ENCODE data around the gene FOXL1.

DNA sequence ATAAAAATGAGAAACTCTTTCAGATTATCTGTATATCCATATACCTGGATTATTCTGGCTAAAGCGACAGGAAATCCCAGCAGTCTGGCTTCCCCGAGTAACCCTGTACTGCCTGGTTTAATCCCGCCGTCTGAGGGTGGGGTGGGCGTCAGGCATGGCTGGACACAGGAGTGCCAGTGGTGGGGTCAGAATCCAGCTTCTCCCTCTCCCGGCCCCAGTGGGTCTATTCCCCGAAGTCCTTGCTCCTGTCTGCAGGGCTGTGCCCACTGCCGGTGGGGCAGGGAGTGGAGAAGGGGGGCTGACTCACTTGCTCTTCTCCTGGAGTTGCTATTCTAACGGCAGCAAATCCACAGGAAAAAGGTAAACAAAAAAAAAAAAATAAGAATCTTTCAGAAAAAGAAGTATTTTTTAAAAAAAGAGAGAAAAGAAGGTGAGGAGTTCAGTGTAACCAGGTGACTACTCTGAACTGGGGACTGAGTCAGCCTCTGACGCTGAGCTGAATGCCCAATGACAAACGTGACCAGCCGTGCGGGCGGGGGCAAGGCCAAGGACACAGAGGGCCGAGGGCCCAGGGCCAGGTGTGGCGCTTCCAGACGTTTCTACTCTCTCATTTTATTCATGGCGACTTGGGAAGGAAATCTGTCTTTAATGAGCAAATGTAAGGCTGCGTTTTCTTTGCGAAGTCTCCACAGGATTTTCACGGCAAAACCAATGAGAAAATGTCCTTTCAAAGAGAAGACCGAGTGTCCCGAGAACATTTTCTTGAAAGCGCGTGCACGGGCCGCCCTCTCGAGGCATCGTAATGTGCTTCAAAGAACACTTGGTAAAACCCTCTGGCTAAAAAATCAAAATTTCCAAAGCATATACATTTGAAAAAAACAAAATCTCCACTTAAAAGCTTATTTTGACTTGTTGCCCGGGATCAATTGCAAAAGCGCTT, 47.8 kb upstream of the FOXL1 start:
- TF ChIP-seq, protein P1, sequence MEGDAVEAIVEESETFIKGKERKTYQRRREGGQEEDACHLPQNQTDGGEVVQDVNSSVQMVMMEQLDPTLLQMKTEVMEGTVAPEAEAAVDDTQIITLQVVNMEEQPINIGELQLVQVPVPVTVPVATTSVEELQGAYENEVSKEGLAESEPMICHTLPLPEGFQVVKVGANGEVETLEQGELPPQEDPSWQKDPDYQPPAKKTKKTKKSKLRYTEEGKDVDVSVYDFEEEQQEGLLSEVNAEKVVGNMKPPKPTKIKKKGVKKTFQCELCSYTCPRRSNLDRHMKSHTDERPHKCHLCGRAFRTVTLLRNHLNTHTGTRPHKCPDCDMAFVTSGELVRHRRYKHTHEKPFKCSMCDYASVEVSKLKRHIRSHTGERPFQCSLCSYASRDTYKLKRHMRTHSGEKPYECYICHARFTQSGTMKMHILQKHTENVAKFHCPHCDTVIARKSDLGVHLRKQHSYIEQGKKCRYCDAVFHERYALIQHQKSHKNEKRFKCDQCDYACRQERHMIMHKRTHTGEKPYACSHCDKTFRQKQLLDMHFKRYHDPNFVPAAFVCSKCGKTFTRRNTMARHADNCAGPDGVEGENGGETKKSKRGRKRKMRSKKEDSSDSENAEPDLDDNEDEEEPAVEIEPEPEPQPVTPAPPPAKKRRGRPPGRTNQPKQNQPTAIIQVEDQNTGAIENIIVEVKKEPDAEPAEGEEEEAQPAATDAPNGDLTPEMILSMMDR (IDR thresholded peaks at IDR 0.05) = no peak
- no peak for TF ChIP-seq EP300 (IDR thresholded peaks at IDR 0.05)

Data from ovary (tissue), 3 donors.